AG04449 (cell line): ENCODE results near the gene TAGLN.
A peak's percentile ranks its signal among the peaks of the same experiment; 100 is the strongest.

Experiments used
- CTCF ChIA-PET: fragments of 350-600 bp; formaldehyde crosslinking; extraction: SDS; loops from one replicate; lab custom pipeline; 2021; ENCODE audit warnings: antibody characterized with exemption; lab: Yijun Ruan, JAX
- POLR2A ChIA-PET: fragments of 400-600, 350-600 bp; formaldehyde crosslinking; extraction: SDS; loops from one replicate; lab custom pipeline; 2020; ENCODE audit warnings: antibody characterized with exemption, inconsistent platforms; lab: Yijun Ruan, JAX
- DNase-seq: peaks from one replicate; pipeline ENCODE4 v3.0.0-alpha.2; 2010; ENCODE audit warnings: low read depth, low spot score
- H3K4me3 ChIP-seq: 2 replicates; pipeline ENCODE4 v1.5.1; 2011; ENCODE audit warnings: low read depth, mild to moderate bottlenecking, control low read depth, low read length
- CTCF ChIP-seq: IDR thresholded peaks from one replicate; pipeline ENCODE4 v1.5.1; 2011; ENCODE audit warnings: mild to moderate bottlenecking, moderate library complexity, low read length, control low read depth, inconsistent platforms; ENCODE audit not compliant: insufficient read depth; ENCODE audit errors: missing control alignments

TAGLN gene

GRCh38 chr11:117175104-117175503 lies 24.1 kb upstream of the TAGLN start:
- no peak for TF ChIP-seq CTCF
- POLR2A ChIA-PET, result no interaction called here

GRCh38 chr11:117175781-117176180 lies 23.4 kb upstream of the TAGLN start:
- no peak overlapping the region for H3K4me3 ChIP-seq
- POLR2A ChIA-PET, result no interaction called here
- no peak for TF ChIP-seq CTCF
- CTCF ChIA-PET, result interaction anchor here (1.8 kb wide), 1 partner anchor 50 kb away, joined by 5 read pairs; no protein-coding TSS in a partner anchor
- DNase-seq, result no peak

More at GRCh38 chr11:117175104-117175503, 24.1 kb upstream of the TAGLN start:
- no peak for DNase-seq
- CTCF ChIA-PET, result interaction anchor here (1.8 kb wide), 1 partner anchor 51 kb away, joined by 5 read pairs; no protein-coding TSS in a partner anchor
- no peak overlapping the region for H3K4me3 ChIP-seq

GRCh38 chr11:117176186-117176585 lies 23.0 kb upstream of the TAGLN start:
- POLR2A ChIA-PET, result interaction anchor here (6.0 kb wide), 1 partner anchor 22 kb away, joined by 76 read pairs; the partner anchor contains the start of gene TAGLN
- DNase-seq, result no peak
- CTCF ChIA-PET, result interaction anchor here (1.8 kb wide), 1 partner anchor 50 kb away, joined by 5 read pairs; no protein-coding TSS in a partner anchor
- TF ChIP-seq CTCF, result no peak
- no peak overlapping the region for H3K4me3 ChIP-seq

GRCh38 chr11:117177534-117178209 lies 21.5 kb upstream of the TAGLN start:
- CTCF ChIA-PET, result interaction anchor here (1.0 to 7.9 kb wide), 4 partner anchors 8 to 49 kb away, joined by 3 to 133 read pairs (median 6); partner anchors contain the start of genes PAFAH1B2 and TAGLN
- peak overlapping the region; percentile 85 for H3K4me3 ChIP-seq
- no peak for TF ChIP-seq CTCF
- POLR2A ChIA-PET, result interaction anchor here (1.0 to 6.0 kb wide), 3 partner anchors 21 to 44 kb away, joined by 3 to 76 read pairs (median 19); partner anchors contain the start of genes PAFAH1B2 and TAGLN
- DNase-seq, result no peak

- TF ChIP-seq CTCF, result no peak
- CTCF ChIA-PET, result interaction anchor here (1.0 to 7.9 kb wide), 5 partner anchors 9 to 446 kb away, joined by 3 to 133 read pairs (median 4); partner anchors contain the start of genes PAFAH1B2 and TAGLN
- POLR2A ChIA-PET, result interaction anchor here (0.7 to 6.0 kb wide), 7 partner anchors 8 to 44 kb away, joined by 3 to 76 read pairs (median 4); partner anchors contain the start of genes PAFAH1B2 and TAGLN
- DNase-seq, result no peak
- H3K4me3 ChIP-seq, result peak within 1 kb of the TSS; percentile 85
These were observed 20.7 kb upstream of the TAGLN start, which contains the start of gene SIDT2 for GRCh38 chr11:117178210-117179034. SIDT2 (plus strand) TSS chr11:117178743; CDS start chr11:117179264, 521 bp downstream.
